Measurements from ENCODE around the gene MRPS6.

The MRPS6 gene

GRCh38 chr21:34094949-34095348 lies 21.6 kb downstream of the MRPS6 start:
- DNase-seq (ENCODE audit: extremely low read depth in 1 of 2, low read depth in 1 of 2): no peak

- DNase-seq (ENCODE audit: extremely low read depth in 1 of 2, low read depth in 1 of 2): no peak
Measured at GRCh38 chr21:34097442-34097841, 24.1 kb downstream of the MRPS6 start.

DNA sequence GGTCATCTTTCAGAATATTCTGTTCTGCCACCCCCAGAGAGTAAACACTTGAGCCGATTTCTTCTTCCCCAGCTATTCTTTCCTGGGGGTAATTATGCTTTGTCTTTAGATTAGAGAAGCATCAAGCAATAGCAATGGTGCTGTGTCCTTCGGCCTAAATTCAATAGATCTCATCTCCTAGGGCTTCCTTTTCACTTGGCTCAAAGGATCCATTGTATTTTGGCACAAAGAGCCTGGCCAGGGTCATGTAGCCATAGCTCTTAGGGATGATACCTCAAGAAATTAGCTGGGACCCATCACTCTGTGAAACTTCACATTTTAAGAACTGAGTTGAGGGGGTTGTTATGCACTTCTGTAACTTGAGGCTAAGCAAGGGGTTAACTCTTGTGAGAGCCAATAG lies 27.0 kb downstream of the MRPS6 start:
- DNase-seq (ENCODE audit: extremely low read depth in 1 of 2, low read depth in 1 of 2): no peak

DNA sequence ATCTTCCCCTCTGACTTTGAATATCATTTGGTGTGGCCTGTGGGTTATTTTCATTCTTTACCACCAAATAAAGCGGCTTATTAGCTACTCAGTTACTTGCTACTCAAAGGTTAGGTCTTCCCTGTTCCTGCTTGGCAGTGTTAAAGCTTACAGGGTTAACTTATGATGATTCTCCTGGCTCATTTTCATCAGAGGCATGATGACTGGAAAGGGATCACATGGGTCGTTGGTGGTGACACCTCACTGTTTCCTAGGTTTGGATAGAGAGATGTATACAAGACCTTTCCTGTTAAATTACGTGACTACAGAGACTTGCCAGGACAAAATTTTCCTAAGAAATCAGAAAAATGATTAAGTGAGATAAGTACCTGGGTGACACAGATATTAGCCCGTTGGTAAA lies 27.4 kb downstream of the MRPS6 start:
- DNase-seq (ENCODE audit: extremely low read depth in 1 of 2, low read depth in 1 of 2): no peak

DNA sequence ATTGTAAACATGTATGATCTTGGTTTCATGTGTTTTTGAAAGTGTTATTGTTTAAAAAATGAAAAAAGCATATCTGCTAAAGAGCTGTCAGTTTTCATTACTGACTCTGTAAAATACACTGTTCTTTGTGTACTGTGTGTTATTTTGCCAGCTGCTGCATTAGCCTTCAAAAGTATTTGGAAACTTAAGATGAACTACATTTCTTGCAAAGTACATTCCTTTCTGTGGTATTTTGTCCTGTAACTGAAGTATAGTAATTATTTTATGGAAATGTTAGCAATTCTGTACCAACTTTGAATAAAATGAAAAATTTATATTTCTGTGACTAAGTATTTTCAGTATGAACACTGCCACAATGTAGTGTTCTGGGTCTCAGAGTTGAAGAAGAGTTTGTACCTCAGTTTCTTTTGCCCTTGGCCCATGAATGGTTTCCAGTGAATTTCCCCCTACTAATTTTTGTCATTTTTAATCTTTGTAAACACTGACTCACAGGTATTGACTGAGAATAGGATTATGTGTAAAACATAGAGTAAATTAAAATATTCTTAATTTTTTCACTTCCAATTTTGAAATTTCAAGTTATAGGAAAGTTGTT lies 32.7 kb downstream of the MRPS6 start:
- DNase-seq (ENCODE audit: extremely low read depth in 1 of 2, low read depth in 1 of 2): no peak

DNA sequence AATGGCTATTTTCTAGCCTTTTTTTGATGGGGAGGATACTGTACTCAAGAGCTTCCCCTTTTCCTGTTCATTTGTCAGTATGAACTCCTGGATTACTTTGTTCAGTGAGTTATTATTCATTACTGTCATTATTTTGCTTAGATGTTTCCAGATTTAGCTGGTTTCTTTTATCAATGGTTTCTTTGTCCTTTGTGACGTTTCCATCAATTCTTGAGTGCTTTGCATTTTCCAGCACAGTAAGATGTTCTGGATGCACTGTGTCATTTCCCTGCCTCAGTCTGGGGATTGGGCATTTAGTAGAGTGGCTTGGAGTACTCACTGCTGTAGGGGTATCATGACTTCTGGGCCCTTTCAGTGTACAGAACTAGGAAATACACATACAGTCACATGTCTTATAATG lies 34.2 kb downstream of the MRPS6 start:
- no peak for DNase-seq (ENCODE audit: extremely low read depth in 1 of 2, low read depth in 1 of 2)

DNA sequence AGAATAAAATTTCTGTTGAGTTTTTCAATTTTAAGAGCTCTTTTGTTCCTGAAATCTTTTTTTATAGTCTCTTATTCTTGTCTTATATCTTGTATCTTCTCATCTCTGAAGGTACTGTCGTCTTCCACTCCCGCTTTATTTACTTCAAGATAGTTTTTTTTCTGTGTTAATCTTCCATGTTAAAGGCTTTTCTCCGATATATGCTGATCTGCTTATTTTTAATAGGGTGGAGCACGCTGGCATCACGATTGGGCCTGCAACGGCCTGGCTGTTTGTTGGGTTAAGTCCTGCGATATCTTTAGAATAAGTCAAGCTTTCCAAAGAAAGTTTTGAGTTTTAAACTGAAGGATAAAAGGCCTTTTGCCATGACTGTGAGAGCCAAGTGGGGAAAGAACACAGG lies 35.7 kb downstream of the MRPS6 start:
- no peak for DNase-seq (ENCODE audit: extremely low read depth in 1 of 2, low read depth in 1 of 2)

- no peak for DNase-seq (ENCODE audit: extremely low read depth in 1 of 2, low read depth in 1 of 2)
Measured at GRCh38 chr21:34110594-34111202, 37.3 kb downstream of the MRPS6 start.

GRCh38 chr21:34112316-34113033 lies 39.1 kb downstream of the MRPS6 start:
- DNase-seq (ENCODE audit: extremely low read depth in 1 of 2, low read depth in 1 of 2): no peak

GRCh38 chr21:34113842-34114241 lies 40.5 kb downstream of the MRPS6 start:
- DNase-seq (ENCODE audit: extremely low read depth in 1 of 2, low read depth in 1 of 2): no peak

- no peak for DNase-seq (ENCODE audit: extremely low read depth in 1 of 2, low read depth in 1 of 2)
Measured at GRCh38 chr21:34115160-34115559, 41.8 kb downstream of the MRPS6 start.

DNA sequence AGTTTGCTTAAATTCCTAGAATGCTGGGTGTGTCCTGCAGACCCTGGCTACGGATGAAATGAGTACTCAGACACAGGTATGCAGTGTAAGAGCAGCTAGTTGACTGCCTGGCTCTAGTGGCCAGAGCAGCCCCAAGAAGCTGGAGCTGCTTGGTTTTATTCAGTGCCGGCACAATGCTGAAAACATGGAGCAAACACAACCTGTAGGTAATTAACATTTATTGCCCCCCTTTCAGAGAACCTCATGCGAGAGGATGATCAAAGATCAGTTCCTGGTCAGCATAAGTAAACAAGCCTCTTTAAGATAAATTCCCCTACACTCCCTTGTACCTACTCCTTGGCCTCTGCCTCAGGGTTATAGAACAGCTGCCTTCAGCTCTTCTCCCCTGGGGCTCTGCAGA lies 43.2 kb downstream of the MRPS6 start:
- DNase-seq (ENCODE audit: extremely low read depth in 1 of 2, low read depth in 1 of 2): no peak

DNA sequence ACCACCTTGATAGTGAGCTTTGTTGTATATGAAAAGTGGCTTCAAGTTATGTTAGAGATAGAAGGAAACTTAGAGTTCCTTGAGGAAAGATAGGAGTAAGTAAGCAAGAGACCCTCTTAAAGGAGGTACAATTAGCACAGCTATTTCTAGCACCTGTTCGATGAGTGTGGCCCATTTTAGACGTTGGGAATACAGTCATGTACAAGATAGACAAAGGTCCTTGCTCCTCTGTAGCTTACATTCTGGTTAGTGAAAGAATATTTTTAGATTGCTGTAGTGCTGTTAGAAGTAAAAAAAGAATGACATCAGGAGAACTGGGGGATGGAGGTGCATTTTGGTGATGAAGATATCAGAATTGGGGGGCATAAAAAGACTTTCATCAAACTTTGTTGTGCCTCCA lies 47.5 kb downstream of the MRPS6 start:
- no peak for DNase-seq (ENCODE audit: extremely low read depth in 1 of 2, low read depth in 1 of 2)

GRCh38 chr21:34122047-34122446 lies 48.7 kb downstream of the MRPS6 start:
- no peak for DNase-seq (ENCODE audit: extremely low read depth in 1 of 2, low read depth in 1 of 2)

DNA sequence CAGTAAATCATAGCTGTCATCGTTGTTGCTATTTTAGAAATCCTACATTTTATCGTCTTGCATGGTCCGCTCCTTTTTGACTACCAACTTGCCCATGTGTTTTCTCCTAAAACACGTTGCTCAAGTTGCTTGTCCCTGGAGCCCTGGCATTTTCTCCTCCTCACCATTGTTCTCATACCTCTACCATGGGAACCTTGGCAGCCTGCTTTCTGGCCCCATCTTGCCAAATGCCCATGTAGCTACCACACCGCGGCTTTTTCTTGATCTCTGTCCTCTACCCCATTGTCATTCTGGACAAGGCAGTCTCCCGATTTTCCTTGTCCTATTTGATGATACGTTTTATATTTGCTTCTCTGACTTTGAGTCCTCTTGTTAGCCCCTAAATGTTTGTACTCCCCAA lies 50.2 kb downstream of the MRPS6 start:
- no peak for DNase-seq (ENCODE audit: extremely low read depth in 1 of 2, low read depth in 1 of 2)

GRCh38 chr21:34126269-34126668 lies 52.9 kb downstream of the MRPS6 start:
- DNase-seq (ENCODE audit: extremely low read depth in 1 of 2, low read depth in 1 of 2): no peak

DNA sequence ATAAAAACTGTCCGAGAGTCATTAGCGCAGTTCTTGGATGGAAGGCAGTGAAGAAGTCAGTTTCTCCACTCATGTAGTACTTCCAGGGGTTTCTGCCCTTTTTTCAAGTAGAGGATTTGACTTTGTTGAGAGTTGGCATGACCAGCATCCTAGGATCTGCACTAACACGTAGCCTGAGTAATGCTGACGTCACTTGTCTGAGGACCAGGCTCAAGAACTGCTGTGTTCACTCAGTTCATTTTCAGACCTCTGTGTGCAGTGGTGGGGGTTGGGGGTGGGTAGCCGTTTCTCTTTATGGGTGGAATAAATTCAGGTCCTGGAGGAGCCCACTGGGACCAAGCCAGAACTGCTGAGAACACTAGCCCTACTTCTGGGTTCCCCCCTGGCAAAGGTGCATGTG lies 53.3 kb downstream of the MRPS6 start:
- DNase-seq (ENCODE audit: extremely low read depth in 1 of 2, low read depth in 1 of 2): no peak

GRCh38 chr21:34128124-34128523 lies 54.7 kb downstream of the MRPS6 start:
- no peak for DNase-seq (ENCODE audit: extremely low read depth in 1 of 2, low read depth in 1 of 2)

DNA sequence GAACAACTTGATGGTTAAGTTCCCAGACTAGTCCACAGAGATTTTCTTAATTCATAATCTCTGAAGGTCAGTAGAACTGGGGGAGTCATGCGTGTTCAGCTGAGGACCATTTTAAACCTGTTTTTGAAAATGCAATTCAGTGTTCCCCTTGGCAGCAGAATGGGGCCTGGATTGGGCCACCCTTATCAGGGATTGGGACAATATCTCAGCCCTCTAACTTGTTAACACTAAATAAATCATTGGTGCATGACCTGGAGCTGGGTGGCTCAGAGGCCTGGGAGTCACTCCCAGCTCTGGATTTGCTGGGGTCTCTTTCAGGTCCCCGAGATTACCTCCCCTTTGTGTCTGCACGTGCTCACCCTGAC lies 55.3 kb downstream of the MRPS6 start:
- DNase-seq (ENCODE audit: extremely low read depth in 1 of 2, low read depth in 1 of 2): no peak

DNA sequence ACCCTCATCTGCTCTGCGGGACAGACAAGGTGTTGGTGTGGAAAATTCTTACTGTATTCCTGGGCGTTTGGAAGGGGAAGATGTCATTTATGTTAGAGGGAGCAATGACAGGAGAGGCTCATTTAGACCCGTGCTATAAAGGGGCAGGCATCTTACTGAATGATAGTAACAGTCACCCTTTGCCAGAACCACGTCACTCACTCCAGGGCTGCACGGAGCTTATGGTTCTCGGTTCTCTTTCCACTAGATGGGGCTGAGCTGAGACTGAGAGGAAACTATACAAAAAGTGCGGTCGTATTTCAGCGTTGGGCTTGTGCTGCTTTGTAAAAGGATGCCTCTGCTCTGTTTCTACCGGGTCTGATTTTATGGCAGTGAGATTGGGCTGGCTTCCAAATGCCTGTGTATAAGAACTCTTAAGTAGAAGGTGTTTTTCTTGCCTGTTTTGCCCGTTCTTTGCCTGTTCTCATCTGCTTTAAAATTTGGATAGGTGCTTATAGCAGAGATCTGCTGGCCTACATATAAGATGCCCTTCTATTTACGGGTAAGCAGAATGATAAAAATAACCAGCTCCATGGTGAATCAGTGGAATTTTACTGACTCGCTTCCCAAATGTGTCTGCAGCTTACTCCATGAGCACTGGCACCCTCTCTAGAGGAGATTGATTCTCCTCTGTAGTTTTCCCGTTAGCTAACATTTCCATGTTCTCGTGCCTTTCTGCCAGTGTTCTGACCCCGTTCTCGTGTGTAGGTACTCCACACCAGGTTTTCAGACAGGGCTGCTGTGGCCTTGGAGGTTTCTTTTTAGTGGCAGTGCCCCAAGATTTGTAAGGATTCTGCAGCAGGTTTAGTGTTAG lies 55.9 kb downstream of the MRPS6 start:
- peak; percentile 31 to 77 for DNase-seq (ENCODE audit: extremely low read depth in 1 of 2, low read depth in 1 of 2)

DNA sequence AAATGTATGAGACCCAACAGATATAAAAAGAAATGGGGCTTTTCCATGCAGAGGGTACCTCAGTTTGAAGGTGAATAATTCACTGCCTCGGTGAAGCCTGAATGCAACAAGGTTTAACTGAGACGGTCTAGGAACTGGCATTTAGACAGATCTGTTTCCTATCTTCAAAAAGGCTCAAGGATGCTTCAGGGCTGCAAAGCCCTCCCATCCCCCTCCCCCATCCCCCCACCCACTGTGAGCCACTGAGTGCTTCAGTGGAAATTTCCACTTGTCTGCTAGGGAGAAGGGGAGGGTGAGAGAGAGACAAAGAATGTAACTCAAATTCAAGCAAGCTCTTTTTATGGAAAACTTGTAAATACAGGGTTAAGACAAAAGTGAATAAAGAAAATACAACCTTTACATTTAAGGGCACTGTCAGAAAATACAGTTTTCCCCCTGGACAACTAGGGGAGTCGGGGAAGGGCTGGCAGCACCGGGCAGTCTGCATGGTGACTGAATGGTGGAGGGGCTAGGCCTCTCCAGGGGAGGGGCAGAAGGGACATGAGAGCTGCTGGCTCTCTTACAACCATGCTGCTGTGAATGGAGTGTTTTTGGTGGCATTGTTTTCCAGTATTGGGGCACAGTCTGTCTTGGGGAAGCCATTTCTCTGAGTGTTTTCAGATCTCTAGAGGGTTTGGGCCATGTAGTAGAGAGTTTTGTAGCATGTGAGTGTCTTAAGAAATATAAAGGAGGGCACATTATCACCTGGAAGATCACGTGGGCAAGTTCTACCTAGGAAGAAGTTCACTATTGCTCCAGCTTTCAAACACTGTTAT lies 56.7 kb downstream of the MRPS6 start:
- no peak for DNase-seq (ENCODE audit: extremely low read depth in 1 of 2, low read depth in 1 of 2)

Data from stimulated activated CD8-positive, alpha-beta memory T cell treated with anti-CD3 and anti-CD28 coated beads, Interleukin-7, amount 100 ng/mL, for 48 hours (primary cell).